Stimulated activated CD4-positive, alpha-beta T cell treated with anti-CD3 and anti-CD28 coated beads, TNF-alpha, amount 100 ng/mL, for 24 hours (primary cell): Measurements from ENCODE around the gene FMNL3.

Experiments
- DNase-seq, 3 experiments: peaks; one replicate each; pipeline ENCODE4 v3.0.0-alpha.2; 2020; ENCODE audit warnings: low read depth in 3 of 3

FMNL3 gene

DNA sequence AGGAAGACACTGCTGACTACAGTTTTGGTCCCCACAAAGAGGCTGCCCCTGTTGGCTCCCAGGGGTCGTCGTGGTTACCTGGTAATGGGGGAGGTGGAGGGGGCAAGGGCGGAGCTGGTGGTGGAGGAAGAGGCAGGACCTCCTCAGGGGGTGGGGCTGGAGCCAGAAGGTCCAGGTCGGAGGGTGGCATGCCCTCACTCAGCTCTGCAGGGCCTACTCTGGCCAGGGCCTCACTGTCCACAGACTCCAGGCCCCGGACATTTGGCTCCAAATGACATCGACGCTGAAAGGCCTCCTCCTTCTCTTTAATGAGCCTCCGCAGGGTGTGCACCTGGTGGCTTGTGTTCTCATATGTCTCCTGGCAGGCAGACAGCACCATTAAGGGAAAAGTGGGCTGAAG, 55.4 kb downstream of the FMNL3 start:
- no peak for DNase-seq

DNA sequence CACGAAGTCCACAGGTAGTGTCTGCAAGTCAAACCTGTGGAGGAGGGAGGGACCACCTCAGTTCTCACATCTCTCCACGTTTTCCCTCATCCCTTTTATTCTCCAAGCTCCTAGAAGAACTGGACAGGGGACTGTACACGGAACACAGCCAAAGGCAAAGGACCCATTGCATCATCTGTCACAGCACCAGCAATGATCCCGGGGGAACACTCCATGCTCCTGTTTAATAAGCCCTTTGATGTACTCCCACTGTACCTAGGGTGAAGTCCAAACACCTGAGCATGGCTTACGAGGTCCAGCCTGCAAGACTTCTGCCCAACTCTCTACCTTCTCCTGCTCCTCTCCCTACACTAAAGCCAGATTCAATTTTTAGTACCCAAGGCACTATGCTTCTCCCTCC, 57.3 kb downstream of the FMNL3 start:
- no peak for DNase-seq

DNA sequence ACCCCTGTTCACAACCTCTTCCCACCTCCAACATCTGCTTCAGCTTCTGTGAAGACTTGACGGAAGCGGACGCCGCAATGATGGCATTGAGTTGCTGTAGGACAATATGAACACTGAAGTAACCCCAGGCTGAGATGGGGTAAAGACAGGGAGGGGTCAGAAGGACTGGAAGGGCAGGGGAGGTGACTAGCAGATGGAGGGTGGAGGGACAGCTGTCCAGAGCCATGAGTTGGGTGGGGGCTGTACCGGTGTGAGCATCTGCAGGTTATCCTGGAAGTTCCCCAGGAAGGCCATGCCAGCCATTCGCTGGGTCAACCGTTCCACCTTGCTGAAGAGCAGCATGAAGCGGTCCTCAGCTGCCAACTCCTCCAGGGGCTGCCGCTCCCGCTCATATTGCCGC, 57.8 kb downstream of the FMNL3 start:
- no peak for DNase-seq

DNA sequence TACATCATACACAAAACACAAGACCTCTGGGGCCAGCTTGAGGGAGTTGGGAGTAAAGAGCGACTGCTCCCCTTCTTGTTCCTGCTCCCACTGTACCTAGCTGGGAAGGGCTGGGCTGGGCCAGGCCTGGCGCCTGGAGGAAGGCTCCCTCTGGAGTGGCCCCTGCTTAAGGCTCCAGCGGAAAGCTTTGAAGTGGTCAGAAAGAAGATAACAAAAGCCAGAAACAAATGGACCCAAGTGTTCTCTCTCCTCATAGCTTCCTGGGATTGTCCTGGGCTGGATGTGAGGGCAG, 58.5 kb downstream of the FMNL3 start:
- no peak for DNase-seq

DNA sequence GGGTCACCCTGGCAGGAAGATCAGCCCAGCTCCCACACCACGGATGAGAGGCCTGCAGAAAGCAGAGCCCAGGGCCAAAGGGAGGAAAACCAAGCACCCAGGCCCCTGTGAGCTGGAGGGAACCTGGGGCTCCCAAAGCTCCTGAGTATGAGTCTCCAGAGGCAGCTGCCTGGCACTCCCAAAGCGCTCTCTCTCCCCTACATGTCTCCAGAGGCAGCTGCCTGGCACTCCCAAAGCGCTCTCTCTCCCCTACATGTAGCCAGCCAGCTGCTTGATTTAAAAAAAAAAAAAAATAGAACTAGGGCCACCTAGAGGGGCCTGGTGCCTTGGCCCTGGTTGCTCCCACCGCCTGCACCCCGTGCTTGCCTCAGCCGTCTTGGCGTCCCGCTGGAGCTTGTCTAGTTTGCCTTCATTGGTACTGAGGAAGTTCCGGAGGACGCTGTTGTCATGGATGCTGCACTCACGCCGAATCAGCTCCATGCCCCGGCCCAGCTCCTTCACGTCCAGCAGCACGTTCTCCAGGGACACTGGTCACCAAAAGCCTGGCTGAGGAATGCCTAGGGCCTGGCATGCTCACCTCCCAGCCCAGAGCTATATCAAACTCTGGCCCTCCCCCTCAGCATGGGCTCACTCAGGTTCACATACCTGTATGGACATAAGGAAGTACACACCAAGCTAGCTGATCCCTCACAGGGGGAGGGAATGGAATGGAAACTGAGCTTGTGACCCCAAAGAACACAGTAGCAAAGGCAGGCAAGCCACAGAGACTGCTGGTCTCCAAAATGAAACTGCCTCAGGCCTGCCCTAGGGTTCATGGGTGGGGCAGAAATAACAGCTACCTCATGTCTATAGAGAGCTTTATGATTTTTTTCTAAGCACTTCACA, 59.1 kb downstream of the FMNL3 start:
- DNase-seq, result no peak

DNA sequence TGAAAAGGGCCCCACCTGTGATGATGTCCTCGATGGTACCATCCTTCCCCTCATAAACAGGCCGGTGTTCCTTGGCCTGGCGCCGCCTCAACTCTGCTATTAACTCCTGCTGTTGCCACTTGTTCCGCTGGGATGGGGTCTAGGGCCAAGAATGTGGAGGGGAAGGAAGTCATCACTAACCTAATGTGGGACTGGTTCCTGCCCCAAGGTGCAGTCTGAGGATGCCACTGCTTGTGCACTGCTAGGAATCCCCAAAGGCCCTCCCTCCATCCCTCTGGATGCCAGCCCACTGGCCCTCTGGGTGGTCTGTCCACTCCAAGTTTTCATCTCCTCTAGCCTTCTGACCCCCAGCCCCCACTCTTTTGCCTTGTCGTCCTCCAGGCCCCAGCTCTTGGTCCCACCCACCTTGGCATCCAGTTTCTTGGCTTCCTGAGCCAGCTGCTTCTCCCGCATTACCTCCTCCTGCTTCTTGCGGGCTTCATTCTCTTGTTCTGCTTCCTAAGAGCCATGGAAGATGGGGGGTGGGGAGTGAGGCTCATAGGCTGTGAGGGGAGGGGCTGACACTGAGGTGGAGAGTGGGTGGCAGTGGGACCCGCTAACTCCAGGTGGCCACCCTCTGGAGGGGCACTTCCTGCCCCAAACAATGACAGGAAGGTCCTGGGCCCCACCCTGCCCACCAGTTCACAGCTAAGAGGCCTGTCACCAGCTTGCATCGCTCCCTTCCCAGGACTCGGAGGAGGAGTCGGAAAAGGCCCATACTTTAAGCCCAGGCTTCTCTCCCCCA, 60.1 kb downstream of the FMNL3 start:
- DNase-seq, result no peak

DNA sequence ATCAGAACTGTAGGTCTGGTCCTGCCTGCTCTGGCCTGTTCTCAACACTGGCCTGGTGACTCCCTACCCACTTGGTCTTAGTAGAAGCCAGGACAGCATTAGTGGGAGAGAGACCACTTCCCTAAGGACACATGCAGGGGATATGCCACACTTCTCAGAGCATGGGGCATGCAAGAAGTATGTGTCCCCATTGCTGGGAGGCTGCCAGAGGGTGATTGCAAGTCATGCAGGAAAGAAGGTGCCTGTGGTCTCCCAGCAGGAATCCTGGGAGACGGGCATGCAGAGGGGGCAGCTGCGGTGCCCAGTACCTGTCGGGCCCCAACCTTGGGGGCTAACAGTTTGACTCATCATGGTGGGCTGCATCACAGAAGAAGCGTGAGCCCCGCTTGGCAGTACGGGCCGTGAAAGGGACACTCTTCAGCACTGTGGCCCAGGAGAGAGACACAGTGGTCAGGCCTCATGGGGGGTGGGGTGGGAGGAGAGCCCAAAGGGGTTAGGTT, 60.8 kb downstream of the FMNL3 start:
- DNase-seq, result no peak

DNA sequence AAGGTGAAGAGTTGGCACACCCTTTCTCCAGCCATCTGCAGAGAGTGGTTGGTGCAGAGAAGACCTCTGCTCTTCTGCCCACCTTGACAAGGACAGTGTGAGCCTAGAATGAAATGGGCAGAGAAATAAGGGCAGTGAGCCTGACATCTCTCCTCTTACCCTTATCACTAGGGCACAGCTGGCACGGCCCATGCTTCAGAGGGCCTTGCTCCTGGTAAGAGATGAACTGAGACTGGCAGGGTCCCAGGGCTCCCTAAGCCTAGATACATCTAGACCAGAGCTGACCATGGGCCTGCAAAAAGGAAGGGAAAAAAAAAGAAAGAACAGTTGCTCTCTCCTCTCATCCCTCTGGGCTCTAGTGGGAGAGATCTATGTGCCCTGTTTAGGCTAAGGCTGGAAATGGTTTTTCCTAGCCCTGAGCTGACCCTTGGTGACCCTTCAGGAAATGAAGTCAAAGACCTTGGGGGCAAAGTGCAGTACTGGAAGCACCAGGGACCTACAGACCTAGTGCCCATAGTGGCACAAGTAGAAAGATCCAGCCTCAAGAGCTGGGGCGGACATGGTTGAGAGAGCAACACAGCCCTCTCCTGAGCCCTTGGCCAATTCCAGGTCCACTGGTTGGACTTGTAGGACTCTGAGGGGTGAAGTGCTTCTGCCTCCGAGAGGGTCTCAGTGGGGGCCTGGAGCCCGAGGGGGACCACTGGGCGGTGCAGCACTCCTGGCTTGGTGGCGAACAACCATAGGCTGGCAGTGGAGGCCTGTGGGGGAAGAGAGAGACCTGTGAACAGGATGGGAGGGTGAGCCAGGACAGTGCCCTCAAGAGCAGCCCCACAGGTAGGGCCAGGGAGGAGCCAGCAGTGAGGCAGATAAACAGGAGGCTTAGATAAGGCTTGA, 61.8 kb downstream of the FMNL3 start:
- no peak for DNase-seq

DNA sequence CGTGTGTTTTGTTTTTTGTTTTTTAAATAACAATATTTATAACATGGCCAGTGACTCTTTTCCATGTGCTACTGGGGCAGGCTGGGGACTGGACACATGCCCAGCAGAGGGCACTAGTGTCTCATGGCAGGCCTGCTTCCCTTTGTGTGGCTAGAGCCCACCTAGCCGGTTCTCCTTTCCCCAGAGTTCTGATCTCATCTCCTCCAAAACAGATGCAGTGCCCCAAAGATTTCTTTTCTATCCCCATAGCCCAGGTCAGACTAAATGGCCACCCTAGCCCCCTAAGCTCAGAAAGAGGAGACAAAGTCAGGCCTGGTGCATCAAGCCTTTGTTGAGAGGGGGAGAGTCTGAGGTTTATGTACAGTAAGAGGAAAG, 62.6 kb downstream of the FMNL3 start:
- peak; percentile 60 to 76 (median 69) for DNase-seq

DNA sequence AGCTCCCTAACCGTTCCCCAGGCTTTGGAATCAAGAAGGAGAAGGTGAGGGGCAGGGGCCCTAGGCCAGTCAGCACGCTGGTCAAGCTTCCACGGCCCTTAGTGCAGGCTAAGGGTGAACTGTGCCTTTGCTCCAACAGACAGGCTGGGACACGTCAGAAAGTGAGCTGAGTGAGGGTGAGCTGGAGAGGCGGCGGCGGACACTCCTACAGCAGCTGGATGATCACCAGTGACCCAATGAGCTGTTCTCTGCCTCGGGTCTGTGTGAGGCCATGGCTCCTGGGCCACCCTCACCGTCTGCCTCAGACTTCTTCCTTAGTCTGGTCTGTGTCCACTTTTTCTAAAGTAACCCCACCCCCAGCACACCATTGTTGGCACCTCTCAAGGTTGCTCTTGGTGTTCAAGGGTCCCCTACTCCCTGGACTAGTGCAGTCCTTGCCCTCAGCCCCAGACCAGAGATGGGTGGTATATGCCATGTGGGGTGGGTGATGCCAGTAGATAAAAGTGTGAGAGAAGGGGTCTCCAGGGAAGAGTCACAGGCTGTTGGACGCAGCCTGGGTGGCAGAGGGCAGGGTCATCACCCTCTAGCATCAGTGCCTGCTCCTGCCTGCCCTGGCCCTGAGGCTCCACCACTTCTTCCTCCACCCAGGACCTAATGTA, 63.1 kb downstream of the FMNL3 start:
- DNase-seq, result no peak

DNA sequence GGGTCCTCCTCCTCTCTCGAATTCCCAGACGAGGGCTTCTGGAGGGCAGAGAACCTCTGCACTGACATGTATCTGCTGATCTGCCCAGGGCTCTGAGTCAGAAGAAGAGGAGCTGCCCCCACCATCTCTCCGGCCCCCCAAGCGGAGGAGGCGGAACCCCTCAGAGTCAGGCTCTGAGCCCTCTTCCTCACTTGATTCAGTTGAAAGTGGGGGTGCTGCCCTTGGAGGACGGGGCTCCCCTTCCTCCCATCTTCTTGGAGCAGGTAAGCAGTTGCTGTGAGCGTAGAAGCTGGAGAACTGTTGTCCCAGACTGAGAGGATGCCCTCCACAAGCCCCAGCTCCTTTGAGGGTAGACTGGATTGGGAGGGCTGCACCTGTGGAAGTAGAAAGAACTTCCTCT, 64.1 kb downstream of the FMNL3 start:
- no peak for DNase-seq

DNA sequence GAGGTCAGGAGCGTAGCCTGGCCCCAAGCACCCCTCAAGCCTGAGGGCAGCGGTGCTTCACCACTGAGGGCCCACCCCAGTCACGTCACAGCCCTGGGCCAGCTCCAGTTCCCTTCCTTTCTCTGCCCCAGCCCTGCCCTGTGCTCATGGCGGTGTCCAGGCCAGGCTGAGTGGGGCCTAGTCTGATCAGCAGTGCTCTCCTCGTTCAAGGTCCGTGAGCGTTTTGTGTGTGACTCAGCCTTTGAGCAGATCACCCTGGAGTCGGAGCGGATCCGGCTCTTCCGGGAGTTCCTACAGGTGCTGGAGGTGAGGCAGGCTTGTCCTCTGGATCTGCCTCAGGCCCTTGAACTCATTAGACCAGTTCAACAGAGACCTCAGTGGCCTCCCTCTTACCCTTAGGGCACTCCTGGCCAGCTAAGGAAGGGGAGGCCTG, 64.8 kb downstream of the FMNL3 start:
- no peak for DNase-seq

DNA sequence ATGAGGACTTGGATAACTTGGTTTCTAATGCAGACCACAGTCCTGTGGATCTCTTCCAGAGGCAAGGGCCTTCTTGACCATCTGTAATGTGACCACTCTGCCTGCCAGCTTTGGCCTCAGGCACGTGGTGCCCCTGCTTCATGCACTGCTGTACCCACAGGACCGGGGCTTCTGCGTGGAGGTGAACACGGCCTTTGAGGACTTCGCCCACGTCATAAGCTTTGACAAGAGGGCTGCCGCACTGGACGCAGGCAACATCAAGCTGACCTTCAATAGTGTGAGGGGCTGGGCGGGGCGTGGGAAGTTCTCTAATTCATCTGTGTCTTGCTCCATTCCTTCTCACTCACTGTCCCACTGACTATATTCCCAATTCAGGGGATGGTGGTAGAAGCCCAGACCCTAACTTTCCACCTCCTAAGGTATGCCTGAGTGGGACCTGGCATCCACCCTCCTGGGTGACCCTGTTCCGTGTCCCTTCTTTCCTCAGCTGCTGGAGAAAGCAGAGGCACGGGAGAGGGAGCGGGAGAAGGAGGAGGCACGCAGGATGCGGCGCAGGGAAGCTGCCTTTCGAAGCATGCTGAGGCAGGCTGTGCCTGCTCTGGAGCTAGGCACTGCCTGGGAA, 65.3 kb downstream of the FMNL3 start:
- no peak for DNase-seq

DNA sequence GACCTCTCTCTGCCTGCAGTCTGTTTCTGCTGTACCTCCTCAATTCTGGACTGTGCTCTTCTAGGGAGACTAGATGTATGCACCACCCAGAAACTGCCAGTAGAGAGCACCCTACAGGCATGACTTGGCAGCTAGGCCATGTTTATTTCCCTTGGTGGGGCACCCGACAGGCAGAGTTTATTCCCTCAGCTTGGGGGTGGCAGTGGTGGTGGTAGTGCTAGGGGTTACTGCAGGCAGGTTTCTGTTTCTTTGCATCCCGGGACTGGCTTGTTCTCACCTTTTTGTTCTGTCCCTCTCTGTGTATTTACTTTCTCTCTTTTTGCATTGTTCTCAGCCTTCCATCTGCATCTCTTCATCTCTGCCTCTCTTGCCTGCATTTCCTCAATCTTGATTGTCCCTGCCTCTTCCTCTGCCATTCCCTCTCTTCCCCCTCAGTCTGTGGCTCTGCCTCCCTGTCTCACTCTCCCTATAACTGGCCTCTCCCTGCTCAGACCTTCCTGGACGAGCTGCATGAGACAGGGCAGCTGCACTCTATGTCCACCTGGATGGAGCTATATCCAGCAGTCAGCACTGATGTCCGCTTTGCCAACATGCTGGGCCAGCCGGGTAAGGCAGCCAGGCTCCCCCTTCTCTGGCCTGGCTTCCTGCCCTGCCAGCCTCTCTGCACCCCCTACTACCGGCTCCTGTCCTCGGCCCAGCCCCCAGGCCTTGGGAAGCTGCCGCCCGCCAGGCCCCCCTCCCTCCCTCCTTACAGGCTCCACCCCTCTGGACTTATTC, 70.0 kb downstream of the FMNL3 start:
- peak in 2 of 3 experiments; percentile 16 to 30 for DNase-seq

DNA sequence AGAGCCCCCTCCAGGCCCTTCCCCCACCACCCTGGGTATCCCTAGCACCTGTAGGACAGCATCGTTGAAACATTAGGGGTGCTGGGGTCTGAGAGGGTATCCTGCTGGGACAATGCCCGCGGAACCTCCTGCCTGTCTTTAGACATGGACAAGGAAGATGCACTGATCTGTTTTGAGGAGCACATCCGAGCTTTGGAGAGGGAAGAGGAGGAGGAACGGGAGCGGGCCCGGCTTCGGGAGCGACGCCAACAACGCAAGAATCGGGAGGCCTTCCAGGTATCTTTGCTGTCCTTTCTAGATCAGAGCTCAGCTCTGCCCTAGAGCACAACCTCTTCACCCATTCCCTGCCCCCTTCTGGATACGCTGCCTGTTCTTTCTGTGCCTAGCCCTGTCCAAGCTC, 70.6 kb downstream of the FMNL3 start:
- no peak for DNase-seq

DNA sequence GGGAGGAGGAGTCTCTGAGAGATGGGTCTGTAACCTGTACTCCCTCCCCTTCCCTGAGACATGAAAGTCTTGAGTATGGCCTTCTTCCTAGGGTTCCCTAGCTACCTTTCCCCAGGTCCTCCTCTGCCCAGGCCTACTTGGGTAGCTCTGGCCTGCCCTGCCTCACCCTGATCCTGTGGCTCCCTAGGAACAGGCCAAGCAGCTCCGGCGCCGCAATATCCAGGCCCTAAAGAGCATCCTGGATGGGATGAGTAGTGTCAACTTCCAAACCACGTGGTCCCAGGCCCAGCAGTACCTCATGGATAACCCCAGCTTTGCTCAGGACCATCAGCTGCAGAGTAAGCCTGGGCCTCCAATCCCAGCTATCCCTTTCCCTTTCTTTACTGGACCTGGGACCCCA, 71.5 kb downstream of the FMNL3 start:
- DNase-seq, result no peak

DNA sequence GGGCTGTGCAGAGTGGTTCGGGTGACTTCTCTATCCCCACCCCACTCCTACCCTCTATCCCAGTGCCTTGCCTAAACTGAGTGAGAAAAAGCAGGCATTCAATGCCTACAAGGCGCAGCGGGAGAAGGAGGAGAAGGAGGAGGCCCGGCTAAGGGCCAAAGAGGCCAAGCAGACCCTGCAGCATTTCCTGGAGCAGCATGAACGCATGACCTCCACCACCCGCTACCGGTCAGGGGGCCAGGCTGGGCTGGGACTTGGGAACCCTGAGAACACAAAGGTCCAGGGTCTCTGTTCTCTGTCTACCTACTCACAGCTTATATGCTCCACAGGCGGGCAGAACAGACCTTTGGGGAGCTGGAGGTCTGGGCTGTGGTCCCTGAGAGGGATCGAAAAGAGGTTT, 72.2 kb downstream of the FMNL3 start:
- no peak for DNase-seq

DNA sequence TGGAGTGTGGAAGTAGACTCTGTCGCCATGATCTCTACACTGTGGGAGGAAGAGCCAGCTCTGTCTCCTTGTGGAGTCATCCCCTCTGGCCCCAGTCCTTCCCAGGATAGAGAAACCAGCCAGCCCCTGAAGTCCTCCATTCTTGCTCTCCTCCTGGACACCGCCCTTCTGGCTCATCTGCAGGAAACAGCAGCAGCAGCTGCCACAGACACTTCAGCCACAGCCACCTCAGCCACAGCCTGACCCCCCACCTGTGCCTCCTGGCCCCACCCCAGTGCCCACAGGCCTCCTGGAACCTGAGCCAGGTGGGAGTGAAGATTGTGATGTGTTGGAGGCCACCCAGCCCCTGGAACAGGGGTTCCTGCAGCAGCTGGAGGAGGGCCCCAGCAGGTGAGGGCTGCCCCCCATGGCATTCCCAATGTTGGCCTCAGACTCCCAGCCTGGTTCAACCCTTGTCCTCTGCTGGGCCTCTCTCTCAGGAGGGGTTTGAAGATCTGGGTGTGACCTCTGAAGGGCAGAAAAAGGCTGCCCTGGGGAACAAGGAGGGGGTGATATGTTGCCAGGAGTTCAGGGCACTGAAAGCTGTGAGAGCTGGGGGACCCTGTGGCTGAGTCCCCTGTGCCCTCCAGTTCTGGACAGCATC, 73.4 kb downstream of the FMNL3 start:
- DNase-seq, result no peak

DNA sequence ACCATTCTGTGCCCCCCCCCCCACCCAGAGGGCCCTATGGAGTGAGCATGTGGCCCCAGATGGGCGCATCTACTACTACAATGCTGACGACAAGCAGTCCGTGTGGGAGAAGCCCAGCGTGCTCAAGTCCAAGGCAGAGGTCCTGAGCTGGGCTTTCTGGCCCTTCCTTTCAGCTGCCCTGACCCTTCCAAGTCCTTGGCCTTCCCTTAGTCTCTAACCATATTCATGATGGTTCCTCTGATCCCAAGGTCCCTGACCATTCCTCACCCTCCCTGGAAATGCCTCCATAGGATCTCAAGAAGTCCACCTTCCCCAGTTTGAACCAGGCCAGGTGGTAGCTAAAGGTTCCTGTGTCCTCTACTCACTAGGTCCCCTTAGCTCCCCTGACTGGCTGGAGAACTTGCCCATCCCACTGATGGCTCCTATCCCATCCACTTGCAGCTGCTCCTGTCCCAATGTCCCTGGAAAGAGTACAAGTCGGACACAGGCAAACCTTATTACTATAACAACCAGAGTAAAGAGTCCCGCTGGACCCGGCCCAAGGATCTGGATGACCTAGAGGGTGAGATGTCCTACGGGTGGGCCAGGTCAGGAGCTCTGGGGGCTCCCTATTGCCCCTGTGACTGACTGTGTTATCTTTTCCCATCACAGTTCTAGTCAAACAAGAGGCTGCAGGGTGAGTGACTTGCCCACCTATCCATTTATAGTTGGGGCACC, 74.1 kb downstream of the FMNL3 start:
- DNase-seq, result no peak
